Endothelial cell of umbilical vein (primary cell): Measurements from ENCODE around the gene KIAA0825.

Experiments used
- EZH2 ChIP-seq: IDR thresholded peaks from 2 replicates; pipeline ENCODE4 v1.6.1; 2012; ENCODE audit warnings: borderline replicate concordance, low read depth, mild to moderate bottlenecking, moderate library complexity, low read length, inconsistent platforms; ENCODE audit not compliant: severe bottlenecking
- FOS ChIP-seq: IDR thresholded peaks from 2 replicates; pipeline ENCODE4 v1.6.1; 2011; ENCODE audit warnings: mild to moderate bottlenecking, low read length, moderate library complexity, borderline replicate concordance; ENCODE audit not compliant: insufficient read depth
- GATA2 ChIP-seq: IDR thresholded peaks from 2 replicates; pipeline ENCODE4 v1.7.0; 2011; ENCODE audit warnings: low read depth, mild to moderate bottlenecking, moderate library complexity, mixed read lengths, low read length; ENCODE audit not compliant: insufficient read length, insufficient read depth
- JUN ChIP-seq: IDR thresholded peaks from 2 replicates; pipeline ENCODE4 v1.6.1; 2011; ENCODE audit warnings: borderline replicate concordance, low read depth; ENCODE audit not compliant: insufficient read length, insufficient read depth
- MAX ChIP-seq: IDR thresholded peaks from 2 replicates; pipeline ENCODE4 v1.6.1; 2011; ENCODE audit not compliant: insufficient read depth, insufficient read length
- MYC ChIP-seq: IDR thresholded peaks from one replicate; pipeline ENCODE4 v1.6.1; 2011; ENCODE audit warnings: mild to moderate bottlenecking, low read depth, low read length
- POLR2A ChIP-seq: IDR thresholded peaks from 2 replicates; pipeline ENCODE4 v1.6.1; 2012; ENCODE audit warnings: low read depth, mild to moderate bottlenecking, control low read depth, low read length
- POLR2AphosphoS5 ChIP-seq: IDR thresholded peaks from 2 replicates; pipeline ENCODE4 v1.6.1; 2012; ENCODE audit warnings: low read depth, mild to moderate bottlenecking, control low read depth, low read length, moderate library complexity; ENCODE audit not compliant: insufficient read depth
- TF ChIP-seq, protein P1 (sequence below), 2 donors: IDR thresholded peaks; 1 replicate in 1 of 2; 2 replicates in 1 of 2; pipeline ENCODE4 v1.5.1; 2011; ENCODE audit warnings: low read length in 2 of 2, mild to moderate bottlenecking in 2 of 2, moderate library complexity in 2 of 2, control low read depth in 1 of 2, inconsistent platforms in 1 of 2, low read depth in 1 of 2; ENCODE audit not compliant: insufficient read depth in 1 of 2; ENCODE audit errors: extremely low read depth in 1 of 2

DNA sequence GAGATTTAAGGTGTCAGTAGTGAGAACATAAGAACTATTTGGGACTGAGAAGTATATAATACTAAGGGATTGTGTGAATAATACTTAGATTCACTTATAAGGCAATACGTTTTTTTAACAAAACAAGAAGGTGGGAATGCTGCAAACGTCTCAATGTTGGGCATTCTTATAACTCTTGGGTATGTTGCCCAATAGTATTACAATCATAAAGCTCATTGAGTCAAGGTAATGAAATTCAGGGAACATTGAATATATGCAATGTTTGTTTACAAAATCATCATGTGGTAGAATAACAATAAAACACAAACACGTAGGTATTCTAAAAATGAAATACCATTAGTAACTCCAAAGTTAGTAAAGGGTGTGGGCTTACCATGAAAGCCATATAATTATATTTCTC, 400.7 kb downstream of the KIAA0825 start:
- TF ChIP-seq, protein P1, sequence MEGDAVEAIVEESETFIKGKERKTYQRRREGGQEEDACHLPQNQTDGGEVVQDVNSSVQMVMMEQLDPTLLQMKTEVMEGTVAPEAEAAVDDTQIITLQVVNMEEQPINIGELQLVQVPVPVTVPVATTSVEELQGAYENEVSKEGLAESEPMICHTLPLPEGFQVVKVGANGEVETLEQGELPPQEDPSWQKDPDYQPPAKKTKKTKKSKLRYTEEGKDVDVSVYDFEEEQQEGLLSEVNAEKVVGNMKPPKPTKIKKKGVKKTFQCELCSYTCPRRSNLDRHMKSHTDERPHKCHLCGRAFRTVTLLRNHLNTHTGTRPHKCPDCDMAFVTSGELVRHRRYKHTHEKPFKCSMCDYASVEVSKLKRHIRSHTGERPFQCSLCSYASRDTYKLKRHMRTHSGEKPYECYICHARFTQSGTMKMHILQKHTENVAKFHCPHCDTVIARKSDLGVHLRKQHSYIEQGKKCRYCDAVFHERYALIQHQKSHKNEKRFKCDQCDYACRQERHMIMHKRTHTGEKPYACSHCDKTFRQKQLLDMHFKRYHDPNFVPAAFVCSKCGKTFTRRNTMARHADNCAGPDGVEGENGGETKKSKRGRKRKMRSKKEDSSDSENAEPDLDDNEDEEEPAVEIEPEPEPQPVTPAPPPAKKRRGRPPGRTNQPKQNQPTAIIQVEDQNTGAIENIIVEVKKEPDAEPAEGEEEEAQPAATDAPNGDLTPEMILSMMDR (IDR thresholded peaks at IDR 0.05; ENCODE audit: extremely low read depth in 1 of 2, insufficient read depth in 1 of 2, low read depth in 1 of 2, low read length in 2 of 2): no peak
- TF ChIP-seq POLR2AphosphoS5: no peak
- TF ChIP-seq MAX: no peak
- no peak for TF ChIP-seq EZH2
- TF ChIP-seq JUN: no peak
- no peak for TF ChIP-seq POLR2A
- TF ChIP-seq GATA2: no peak
- no peak for TF ChIP-seq MYC
- TF ChIP-seq FOS: no peak
